SK-N-SH treated with all-trans-retinoic acid at 6 μM for 48 hours (cell line): ENCODE results near the gene PLXNA3.

Experiments used
- ARNTL ChIP-seq: fragments of 450-650 bp; formaldehyde crosslinking; IDR thresholded peaks from 2 replicates; pipeline ENCODE4 v1.5.0; 2020; ENCODE audit warnings: low read depth, mild to moderate bottlenecking, moderate library complexity, borderline replicate concordance
- CREB5 ChIP-seq: fragments of 250-450 bp; sonication (Bioruptor Pico); IDR thresholded peaks from 2 replicates; pipeline ENCODE4 v1.5.1; 2020; ENCODE audit warnings: low read depth, mild to moderate bottlenecking, moderate library complexity
- ESRRG ChIP-seq: fragments of 250-450 bp; sonication (Bioruptor Pico); IDR thresholded peaks from 2 replicates; pipeline ENCODE4 v1.6.1; 2021; ENCODE audit warnings: mild to moderate bottlenecking
- PATZ1 ChIP-seq: fragments of 250-450 bp; sonication (Bioruptor Pico); IDR thresholded peaks from 2 replicates; pipeline ENCODE4 v1.8.0; 2020; ENCODE audit warnings: mild to moderate bottlenecking, moderate library complexity, borderline replicate concordance
- PPARA ChIP-seq: fragments of 250-450 bp; sonication (Bioruptor Pico); IDR thresholded peaks from 2 replicates; pipeline ENCODE4 v1.5.0; 2020; ENCODE audit warnings: mild to moderate bottlenecking, borderline replicate concordance
- RARB ChIP-seq: fragments of 250-450 bp; sonication (Bioruptor Pico); IDR thresholded peaks from 2 replicates; pipeline ENCODE4 v1.8.0; 2021; ENCODE audit warnings: mild to moderate bottlenecking, moderate library complexity
- TSHZ2 ChIP-seq: fragments of 250-450 bp; sonication (Bioruptor Pico); IDR thresholded peaks from 2 replicates; pipeline ENCODE4 v1.5.0; 2020; ENCODE audit warnings: mild to moderate bottlenecking, moderate library complexity
- ZFP3 ChIP-seq: fragments of 250-450 bp; sonication (Bioruptor Pico); IDR thresholded peaks from 2 replicates; pipeline ENCODE4 v1.5.0; 2020; ENCODE audit warnings: mild to moderate bottlenecking, moderate library complexity

GRCh38 chrX:154434394-154435168 is 23.5 kb upstream of the PLXNA3 start:
- TF ChIP-seq PATZ1 (CRISPR knock-in tag) = no peak
- no peak for TF ChIP-seq ZFP3 (CRISPR knock-in tag)
- TF ChIP-seq ARNTL (CRISPR knock-in tag) = no peak
- TF ChIP-seq RARB (CRISPR knock-in tag) = no peak
- no peak for TF ChIP-seq PPARA (CRISPR knock-in tag)
- TF ChIP-seq TSHZ2 (CRISPR knock-in tag) = no peak
- no peak for TF ChIP-seq ESRRG
- no peak for TF ChIP-seq CREB5 (CRISPR knock-in tag)
